Measurements from ENCODE around the gene SHFL.

SHFL gene

DNA sequence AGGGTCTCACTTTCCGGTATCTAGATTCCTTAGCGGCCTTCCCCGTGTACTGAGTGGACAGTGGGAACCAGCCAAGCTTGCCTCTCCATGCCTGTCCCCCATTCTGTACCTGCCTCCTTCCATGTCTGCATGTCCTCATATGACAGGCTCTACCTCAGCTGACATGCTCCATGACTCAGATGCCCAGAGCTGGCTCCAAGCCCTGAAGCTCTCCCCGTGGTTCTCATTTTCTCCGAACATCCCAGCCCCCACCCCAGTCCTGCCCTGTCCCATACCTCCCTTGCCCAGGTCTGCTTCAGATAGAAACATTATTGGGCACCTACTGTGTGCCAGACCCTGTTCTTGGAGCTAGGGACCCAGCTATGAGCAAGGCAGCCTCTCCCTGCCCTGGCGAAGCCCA lies 17.1 kb upstream of the SHFL start:
- no peaks in the 10 kb centered on the region for H3K4me1 ChIP-seq (ENCODE audit: control insufficient read depth, insufficient read depth, low read length)
- H3K9ac ChIP-seq (ENCODE audit: low read depth, low read length) = no peak overlapping the region
- H3K4me2 ChIP-seq (ENCODE audit: low read length) = no peak overlapping the region
- H3K36me3 ChIP-seq (ENCODE audit: insufficient read depth, low read length) = no peaks in the 10 kb centered on the region
- H3K4me3 ChIP-seq (ENCODE audit: low read length) = no peak overlapping the region
- peaks cover 10% of the 10 kb centered on the region for H3K27me3 ChIP-seq (ENCODE audit: control insufficient read depth, insufficient read depth, low read length)
- H3K9me3 ChIP-seq (replicated peaks; ENCODE audit: low read length) = peaks cover 2% of the 10 kb centered on the region

DNA sequence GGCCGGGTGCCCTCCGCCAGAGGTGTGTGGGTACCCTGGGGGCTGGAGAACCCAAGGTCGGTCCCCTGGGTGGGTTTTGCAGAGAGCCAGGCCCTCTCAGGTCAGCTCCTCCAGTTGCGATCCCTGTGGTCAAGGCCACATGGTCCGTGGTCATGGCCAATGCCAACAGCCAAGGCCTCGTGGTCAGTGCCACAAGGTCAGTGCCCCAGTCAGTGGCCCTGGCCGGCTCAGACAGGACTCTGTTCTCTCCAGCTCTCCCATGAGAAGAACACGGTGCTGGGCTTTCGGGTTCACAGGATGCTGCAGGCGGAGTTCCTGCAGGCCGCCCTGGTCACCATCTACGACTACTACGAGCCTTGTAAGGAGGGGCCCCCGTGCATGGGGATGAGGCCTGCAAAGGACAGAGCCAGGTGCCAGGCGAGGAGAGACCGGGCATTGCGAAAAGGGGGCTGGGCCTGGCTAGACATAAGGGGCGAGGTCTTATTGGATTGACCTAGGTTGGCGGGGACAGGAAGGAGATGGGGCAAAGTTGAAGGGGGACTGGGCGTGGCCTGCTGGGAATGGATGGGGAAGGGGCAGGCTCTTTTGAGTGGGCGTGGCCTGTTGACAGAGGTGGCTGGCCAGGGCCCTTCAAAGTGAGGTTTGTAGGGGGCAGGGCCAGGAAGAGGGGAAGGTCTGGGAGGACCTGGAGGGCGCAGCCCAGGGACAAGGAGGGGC lies 15.2 kb upstream of the SHFL start:
- Histone ChIP-seq H3K4me3 (ENCODE audit: low read length) (no peak overlapping the region), H3K27me3 (ENCODE audit: control insufficient read depth, insufficient read depth, low read length) (peaks cover 6% of the 10 kb centered on the region), H3K4me2 (ENCODE audit: low read length) (no peak overlapping the region), H3K4me1 (ENCODE audit: control insufficient read depth, insufficient read depth, low read length) (no peaks in the 10 kb centered on the region), H3K9me3 (replicated peaks; ENCODE audit: low read length) (peaks cover 4% of the 10 kb centered on the region), H3K36me3 (ENCODE audit: insufficient read depth, low read length) (no peaks in the 10 kb centered on the region), H3K9ac (ENCODE audit: low read depth, low read length) (no peak overlapping the region)

DNA sequence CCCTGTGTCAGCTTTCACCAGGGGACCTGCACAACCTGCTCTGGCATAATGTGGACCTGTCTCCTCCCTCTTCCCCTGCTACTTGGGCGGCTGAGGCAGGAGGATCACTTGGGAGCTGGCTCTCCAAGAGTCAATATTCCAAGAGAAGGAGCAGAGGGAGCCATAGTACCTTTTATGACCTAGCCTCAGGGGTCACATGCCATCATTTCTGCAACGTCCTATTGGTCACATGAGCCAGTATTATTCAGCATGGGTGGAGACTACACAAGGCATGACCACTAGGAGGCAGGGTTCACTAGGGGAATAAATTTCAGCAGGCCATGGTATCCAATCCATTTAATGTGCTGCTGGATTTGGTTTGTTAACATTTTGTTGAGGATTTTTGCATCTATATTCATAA lies 12.0 kb upstream of the SHFL start:
- H3K36me3 ChIP-seq (ENCODE audit: insufficient read depth, low read length) = no peaks in the 10 kb centered on the region
- H3K9ac ChIP-seq (ENCODE audit: low read depth, low read length) = no peak overlapping the region
- peaks cover 4% of the 10 kb centered on the region for H3K9me3 ChIP-seq (replicated peaks; ENCODE audit: low read length)
- peaks cover 19% of the 10 kb centered on the region for H3K27me3 ChIP-seq (ENCODE audit: control insufficient read depth, insufficient read depth, low read length)
- H3K4me2 ChIP-seq (ENCODE audit: low read length) = no peak overlapping the region
- no peaks in the 10 kb centered on the region for H3K4me1 ChIP-seq (ENCODE audit: control insufficient read depth, insufficient read depth, low read length)
- H3K4me3 ChIP-seq (ENCODE audit: low read length) = no peak overlapping the region

DNA sequence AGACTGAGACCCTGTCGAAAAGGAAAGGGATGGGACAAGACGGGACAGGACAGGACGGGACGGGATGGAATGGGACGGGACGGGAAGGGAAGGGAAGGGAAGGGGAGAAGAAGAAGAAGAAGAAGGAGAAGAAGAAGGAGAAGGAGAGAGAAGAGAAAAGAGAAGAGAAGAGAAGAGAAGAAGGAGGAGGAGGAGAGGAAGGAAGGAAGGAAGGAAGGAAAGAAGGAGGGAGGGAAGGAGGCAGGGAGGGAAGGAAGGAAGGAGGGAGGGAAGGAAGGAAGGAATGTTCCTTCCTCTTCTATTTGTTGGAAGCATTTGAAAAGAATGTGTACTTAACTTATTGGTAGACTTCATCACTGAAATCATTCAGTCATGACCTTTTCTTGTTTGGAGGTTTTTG lies 9.6 kb upstream of the SHFL start:
- H3K9ac ChIP-seq (ENCODE audit: low read depth, low read length) = no peak overlapping the region
- peaks cover 4% of the 10 kb centered on the region for H3K9me3 ChIP-seq (replicated peaks; ENCODE audit: low read length)
- H3K27me3 ChIP-seq (ENCODE audit: control insufficient read depth, insufficient read depth, low read length) = peaks cover 22% of the 10 kb centered on the region
- H3K4me3 ChIP-seq (ENCODE audit: low read length) = no peak overlapping the region
- no peak overlapping the region for H3K4me2 ChIP-seq (ENCODE audit: low read length)
- no peaks in the 10 kb centered on the region for H3K36me3 ChIP-seq (ENCODE audit: insufficient read depth, low read length)
- H3K4me1 ChIP-seq (ENCODE audit: control insufficient read depth, insufficient read depth, low read length) = no peaks in the 10 kb centered on the region

DNA sequence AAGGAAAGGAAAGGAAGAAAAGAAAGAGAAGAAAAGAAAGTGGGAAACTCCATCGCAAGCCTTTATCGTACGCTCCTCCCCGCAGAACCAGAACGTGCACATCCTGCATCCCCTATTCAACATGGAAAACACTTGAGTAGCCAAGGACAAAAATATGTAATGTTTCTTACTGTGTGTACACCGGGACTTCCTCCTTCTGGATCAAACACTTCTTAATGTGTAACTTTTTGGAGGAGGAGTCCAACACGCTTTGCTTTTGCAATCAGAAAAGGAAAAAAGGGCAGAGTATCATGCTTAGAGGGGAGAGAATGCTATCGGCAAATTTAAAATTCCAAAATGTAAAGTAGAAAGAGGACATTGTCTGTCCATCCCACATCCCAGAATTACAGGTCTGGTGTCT lies 7.8 kb upstream of the SHFL start:
- Histone ChIP-seq H3K4me3 (ENCODE audit: low read length) (no peak overlapping the region), H3K4me1 (ENCODE audit: control insufficient read depth, insufficient read depth, low read length) (no peaks in the 10 kb centered on the region), H3K4me2 (ENCODE audit: low read length) (no peak overlapping the region), H3K27me3 (ENCODE audit: control insufficient read depth, insufficient read depth, low read length) (peaks cover 22% of the 10 kb centered on the region), H3K36me3 (ENCODE audit: insufficient read depth, low read length) (no peaks in the 10 kb centered on the region), H3K9ac (ENCODE audit: low read depth, low read length) (no peak overlapping the region), H3K9me3 (replicated peaks; ENCODE audit: low read length) (peaks cover 4% of the 10 kb centered on the region)

DNA sequence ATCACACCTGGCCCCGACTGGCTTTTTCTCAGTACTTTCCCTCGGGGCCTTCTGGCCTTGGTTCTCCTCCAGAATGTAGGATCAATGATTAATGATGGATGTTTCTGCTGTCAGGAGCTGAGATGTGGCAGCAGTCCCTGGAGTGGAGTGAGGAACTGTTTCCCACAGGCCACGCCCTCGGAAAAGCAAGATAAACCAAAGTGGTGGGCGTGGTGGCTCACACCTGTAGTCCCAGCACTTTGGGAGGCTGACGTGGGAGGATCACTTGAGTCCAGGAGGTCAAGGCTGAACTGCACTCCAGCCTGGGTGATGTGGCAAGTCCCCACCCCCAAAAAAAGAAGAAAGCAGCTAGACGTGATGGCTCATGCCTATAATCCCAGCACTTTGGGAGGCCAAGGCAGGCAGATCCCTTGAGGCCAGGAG lies 7.1 kb upstream of the SHFL start:
- no peaks in the 10 kb centered on the region for H3K4me1 ChIP-seq (ENCODE audit: control insufficient read depth, insufficient read depth, low read length)
- no peak overlapping the region for H3K4me3 ChIP-seq (ENCODE audit: low read length)
- H3K9ac ChIP-seq (ENCODE audit: low read depth, low read length) = no peak overlapping the region
- no peaks in the 10 kb centered on the region for H3K36me3 ChIP-seq (ENCODE audit: insufficient read depth, low read length)
- H3K4me2 ChIP-seq (ENCODE audit: low read length) = no peak overlapping the region
- H3K9me3 ChIP-seq (replicated peaks; ENCODE audit: low read length) = peaks cover 2% of the 10 kb centered on the region
- H3K27me3 ChIP-seq (ENCODE audit: control insufficient read depth, insufficient read depth, low read length) = peaks cover 22% of the 10 kb centered on the region

DNA sequence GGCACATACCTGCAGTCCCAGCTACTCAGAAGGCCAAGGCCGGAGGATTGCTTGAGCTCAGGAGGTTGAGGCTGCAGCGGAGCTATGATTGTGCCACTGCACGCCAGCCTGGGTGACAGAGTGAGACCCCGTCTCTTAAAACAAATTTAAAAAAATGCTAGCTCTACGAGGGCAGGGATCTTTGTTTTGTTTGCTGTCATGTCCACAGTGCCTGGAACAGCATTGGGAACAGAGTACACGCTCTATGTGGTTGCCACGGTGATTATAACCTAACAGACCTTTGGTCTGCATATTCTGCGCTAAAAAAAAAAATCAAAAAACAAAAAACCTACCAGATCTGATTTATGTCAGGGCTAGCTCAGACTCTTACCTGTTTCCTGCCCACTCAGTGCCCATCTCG lies 2.2 kb upstream of the SHFL start:
- Histone ChIP-seq H3K9ac (ENCODE audit: low read depth, low read length) (no peak overlapping the region), H3K4me1 (ENCODE audit: control insufficient read depth, insufficient read depth, low read length) (no peaks in the 10 kb centered on the region), H3K9me3 (replicated peaks; ENCODE audit: low read length) (no peaks in the 10 kb centered on the region), H3K36me3 (ENCODE audit: insufficient read depth, low read length) (peaks cover 3% of the 10 kb centered on the region), H3K4me3 (ENCODE audit: low read length) (no peak overlapping the region), H3K4me2 (ENCODE audit: low read length) (no peak overlapping the region), H3K27me3 (ENCODE audit: control insufficient read depth, insufficient read depth, low read length) (peaks cover 3% of the 10 kb centered on the region)

DNA sequence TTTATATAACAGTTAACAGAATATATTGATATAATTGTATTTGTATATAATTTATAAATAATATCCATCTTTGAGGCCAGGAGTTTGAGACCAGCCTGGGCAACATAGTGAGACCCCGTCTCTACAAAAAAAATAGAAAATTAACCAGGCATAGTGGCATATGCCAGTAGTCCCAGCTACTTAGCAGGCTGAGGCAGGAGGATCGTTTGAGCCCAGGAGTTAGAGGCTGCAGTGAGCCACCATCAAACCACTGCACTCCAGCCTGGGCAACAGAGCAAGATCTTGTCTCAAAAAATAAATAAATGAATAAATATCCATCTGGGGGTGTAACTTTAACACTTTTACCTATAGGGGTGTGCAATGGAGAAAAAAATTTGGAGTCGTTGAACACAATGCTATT lies 1.3 kb upstream of the SHFL start:
- H3K36me3 ChIP-seq (ENCODE audit: insufficient read depth, low read length) = peaks cover 11% of the 10 kb centered on the region
- H3K9ac ChIP-seq (ENCODE audit: low read depth, low read length) = no peak overlapping the region
- no peak overlapping the region for H3K4me3 ChIP-seq (ENCODE audit: low read length)
- H3K4me1 ChIP-seq (ENCODE audit: control insufficient read depth, insufficient read depth, low read length) = no peaks in the 10 kb centered on the region
- no peaks in the 10 kb centered on the region for H3K9me3 ChIP-seq (replicated peaks; ENCODE audit: low read length)
- H3K27me3 ChIP-seq (ENCODE audit: control insufficient read depth, insufficient read depth, low read length) = peaks cover 3% of the 10 kb centered on the region
- no peak overlapping the region for H3K4me2 ChIP-seq (ENCODE audit: low read length)

DNA sequence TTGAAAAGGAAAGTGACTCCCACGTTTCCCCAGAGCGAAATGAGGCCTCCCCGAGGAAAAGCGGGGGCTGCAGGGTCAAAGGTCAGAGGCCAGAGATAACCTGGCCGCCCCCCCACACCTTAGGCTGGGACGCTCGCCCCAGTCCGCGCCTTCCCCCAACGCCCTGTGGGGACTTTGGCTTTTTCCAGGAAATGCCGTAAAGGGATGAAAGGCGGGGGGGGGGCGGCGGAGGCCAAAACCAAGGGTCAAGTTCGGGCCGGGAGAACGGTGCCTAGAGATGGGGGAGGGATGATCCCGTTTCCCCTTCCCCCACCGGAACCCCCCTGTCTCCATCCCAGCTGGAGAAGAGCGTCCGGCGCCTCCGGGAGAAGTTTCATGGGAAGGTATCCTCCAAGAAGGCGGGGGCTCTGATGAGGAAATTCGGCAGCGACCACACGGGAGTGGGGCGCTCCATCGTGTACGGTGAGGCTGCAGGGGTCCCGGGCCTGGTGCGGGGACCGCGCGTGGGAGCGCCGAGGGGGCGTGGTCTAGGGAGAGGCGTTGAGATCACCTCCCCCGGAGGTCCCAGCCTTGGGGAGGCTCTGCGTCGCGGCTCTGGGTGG lies 575 bp downstream of the SHFL start:
- no peaks in the 10 kb centered on the region for H3K9me3 ChIP-seq (replicated peaks; ENCODE audit: low read length)
- peak overlapping the region; percentile 92 for H3K4me3 ChIP-seq (ENCODE audit: low read length)
- H3K9ac ChIP-seq (ENCODE audit: low read depth, low read length) = peak overlapping the region; percentile 94
- H3K36me3 ChIP-seq (ENCODE audit: insufficient read depth, low read length) = peaks cover 15% of the 10 kb centered on the region
- H3K4me1 ChIP-seq (ENCODE audit: control insufficient read depth, insufficient read depth, low read length) = no peaks in the 10 kb centered on the region
- H3K27me3 ChIP-seq (ENCODE audit: control insufficient read depth, insufficient read depth, low read length) = no peaks in the 10 kb centered on the region
- peak overlapping the region; percentile 99 for H3K4me2 ChIP-seq (ENCODE audit: low read length)

DNA sequence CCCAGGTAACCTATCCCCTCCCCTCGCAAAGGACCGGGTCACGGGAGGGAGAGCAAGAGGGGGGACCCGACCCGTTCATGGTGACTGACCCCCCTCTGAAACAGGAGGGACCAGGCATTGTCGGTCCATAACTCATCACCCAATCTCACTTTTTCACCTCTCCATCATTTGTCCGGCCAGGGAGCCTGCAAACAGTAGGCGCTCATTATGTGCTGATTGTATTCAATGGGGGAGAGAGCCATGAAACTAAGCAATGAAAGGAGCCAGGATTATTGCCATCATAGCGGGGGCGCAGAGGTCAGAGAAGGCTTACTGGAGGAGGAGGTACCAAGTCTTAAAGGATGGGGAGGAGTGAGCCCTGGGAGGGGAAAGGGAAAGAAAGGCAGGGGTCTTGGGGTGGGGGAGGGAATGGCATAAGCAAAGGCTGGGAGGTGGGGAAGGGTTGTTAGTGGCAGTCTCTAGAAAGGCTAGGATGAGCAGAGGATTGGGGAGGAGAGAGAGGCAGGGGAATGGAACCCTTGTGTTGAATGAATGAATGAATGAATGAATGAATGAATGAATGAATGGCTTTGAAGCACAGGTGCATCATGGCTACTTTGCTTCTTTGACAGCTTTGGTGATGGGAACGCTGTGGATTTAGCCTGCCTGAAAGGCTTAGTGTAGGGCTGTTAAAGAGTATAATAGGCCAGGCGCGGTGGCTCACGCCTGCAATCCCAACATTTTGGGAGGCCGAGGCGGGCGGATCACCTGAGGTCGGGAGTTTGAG lies 1.4 kb downstream of the SHFL start:
- no peaks in the 10 kb centered on the region for H3K27me3 ChIP-seq (ENCODE audit: control insufficient read depth, insufficient read depth, low read length)
- H3K9ac ChIP-seq (ENCODE audit: low read depth, low read length) = no peak overlapping the region
- peak overlapping the region; percentile 92 for H3K4me3 ChIP-seq (ENCODE audit: low read length)

DNA sequence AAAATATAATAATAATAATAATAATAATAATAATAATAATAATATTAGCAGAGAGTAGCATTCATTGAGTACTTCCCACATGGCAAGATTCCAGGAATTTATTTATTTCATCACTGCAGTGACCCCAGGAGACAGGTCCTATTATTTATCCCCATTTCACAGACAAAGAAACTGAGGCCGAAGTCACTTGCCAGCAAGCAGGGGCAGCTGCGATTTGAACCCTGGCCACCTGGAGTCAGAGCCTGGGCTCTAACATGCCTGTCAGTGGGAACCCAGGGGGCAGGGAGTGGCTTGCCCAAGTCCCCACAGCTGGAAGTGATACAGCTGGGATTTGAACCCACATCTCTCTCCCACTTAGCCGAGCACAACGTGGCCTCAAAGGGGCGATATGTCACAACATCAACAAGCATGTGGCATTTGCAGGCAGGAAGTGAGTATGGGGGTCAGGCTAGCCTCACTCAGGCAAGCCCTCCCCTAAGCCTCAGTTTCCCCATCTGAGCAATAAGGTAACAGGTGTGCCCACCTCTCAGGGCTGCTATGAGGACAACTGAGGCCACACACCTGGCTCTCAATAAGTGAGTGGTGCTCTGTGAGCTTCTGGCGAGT lies 2.9 kb downstream of the SHFL start:
- Histone ChIP-seq H3K27me3 (ENCODE audit: control insufficient read depth, insufficient read depth, low read length) (no peaks in the 10 kb centered on the region), H3K9ac (ENCODE audit: low read depth, low read length) (no peak overlapping the region), H3K4me1 (ENCODE audit: control insufficient read depth, insufficient read depth, low read length) (no peaks in the 10 kb centered on the region), H3K4me3 (ENCODE audit: low read length) (no peak overlapping the region), H3K36me3 (ENCODE audit: insufficient read depth, low read length) (peaks cover 22% of the 10 kb centered on the region), H3K9me3 (replicated peaks; ENCODE audit: low read length) (no peaks in the 10 kb centered on the region), H3K4me2 (ENCODE audit: low read length) (no peak overlapping the region)

More for the DNA sequence above, 1.4 kb downstream of the SHFL start:
- peaks cover 18% of the 10 kb centered on the region for H3K36me3 ChIP-seq (ENCODE audit: insufficient read depth, low read length)
- H3K9me3 ChIP-seq (replicated peaks; ENCODE audit: low read length) = no peaks in the 10 kb centered on the region
- peak overlapping the region; percentile 99 for H3K4me2 ChIP-seq (ENCODE audit: low read length)
- H3K4me1 ChIP-seq (ENCODE audit: control insufficient read depth, insufficient read depth, low read length) = no peaks in the 10 kb centered on the region

Measured in skeletal muscle satellite cell (primary cell).